Body of pancreas (tissue), 4 donors: Measurements from ENCODE around the gene PPL. TPM values are rescaled to one million over a fixed set of nuclear protein-coding genes. Genes with fewer than 3 reads are reported as not detected.
A peak's percentile ranks its signal among the peaks of the same experiment; 100 is the strongest.

Source experiments
- ATAC-seq: fragments of 150-250 bp; one replicate; pipeline ENCODE4 v1.9.1; 2016
- DNase-seq, 4 donors: peaks; one replicate each; pipeline ENCODE4 v3.0.0-alpha.2; 2019
- H3K27ac ChIP-seq, 4 donors: fragments of 200-600 bp; sonication (generic); 1 replicate in 3 of 4; 2 replicates in 1 of 4; pipeline versions ENCODE4 v1.5.1 to v1.6.1; 2016 to 2019; ENCODE audit warnings: mild to moderate bottlenecking in 1 of 4, mixed read lengths in 1 of 4, moderate library complexity in 1 of 4
- H3K27me3 ChIP-seq, 2 donors: fragments of 200-600 bp; sonication (generic); one replicate each; pipeline ENCODE4 v1.6.0; 2016; ENCODE audit warnings: mild to moderate bottlenecking in 1 of 2
- H3K36me3 ChIP-seq, 2 donors: fragments of 200-600 bp; sonication (generic); replicated peaks in 1 of 2; 2 replicates each; pipeline ENCODE4 v1.5.1; 2016; ENCODE audit warnings: low read depth in 2 of 2; ENCODE audit not compliant: insufficient read depth in 1 of 2
- H3K4me1 ChIP-seq: fragments of 200-600 bp; sonication (generic); one replicate; pipeline ENCODE4 v1.6.0; 2016
- H3K4me3 ChIP-seq, 2 donors: fragments of 200-600 bp; sonication (generic); 1 replicate in 1 of 2; 2 replicates in 1 of 2; pipeline ENCODE4 v1.5.1; 2016 to 2019
- H3K9me3 ChIP-seq, 3 donors: fragments of 200-600 bp; sonication (generic); 1 replicate in 2 of 3; 2 replicates in 1 of 3; pipeline ENCODE4 v1.5.1; 2016
- POLR2A ChIP-seq, 3 donors: fragments of 450-650 bp; IDR thresholded peaks; one replicate each; pipeline ENCODE4 v1.6.1; 2016; ENCODE audit warnings: antibody characterized with exemption in 3 of 3, mild to moderate bottlenecking in 2 of 3
- WGBS, 2 donors: methylation state at CpG; one replicate each; pipeline ENCODE4 v1.1.5; 2017; 5-methylcytosine and 5-hydroxymethylcytosine counted together
- intact Hi-C: fragments of 100-400 bp; cut with DNase I; formaldehyde crosslinking; loops from one replicate; pipeline ENCODE4 v1.15.1; 2023
- total RNA-seq, 2 donors: library from RNA; depleted of rRNA; stranded (reverse); fragments of >200 nt; gene quantifications; one replicate each; pipeline ENCODE4 v1.1.0, GENCODE V29; 2016
- TF ChIP-seq, protein P1 (sequence below), 7 experiments: fragments of 450-650 bp in 4 of 7; fragments of 200-600 bp in 3 of 7; sonication (generic) in 3 of 7; IDR thresholded peaks; one replicate each; pipeline ENCODE4 v1.5.1; 2016 to 2019; ENCODE audit warnings: antibody characterized with exemption in 7 of 7

Gene PPL, protein sequence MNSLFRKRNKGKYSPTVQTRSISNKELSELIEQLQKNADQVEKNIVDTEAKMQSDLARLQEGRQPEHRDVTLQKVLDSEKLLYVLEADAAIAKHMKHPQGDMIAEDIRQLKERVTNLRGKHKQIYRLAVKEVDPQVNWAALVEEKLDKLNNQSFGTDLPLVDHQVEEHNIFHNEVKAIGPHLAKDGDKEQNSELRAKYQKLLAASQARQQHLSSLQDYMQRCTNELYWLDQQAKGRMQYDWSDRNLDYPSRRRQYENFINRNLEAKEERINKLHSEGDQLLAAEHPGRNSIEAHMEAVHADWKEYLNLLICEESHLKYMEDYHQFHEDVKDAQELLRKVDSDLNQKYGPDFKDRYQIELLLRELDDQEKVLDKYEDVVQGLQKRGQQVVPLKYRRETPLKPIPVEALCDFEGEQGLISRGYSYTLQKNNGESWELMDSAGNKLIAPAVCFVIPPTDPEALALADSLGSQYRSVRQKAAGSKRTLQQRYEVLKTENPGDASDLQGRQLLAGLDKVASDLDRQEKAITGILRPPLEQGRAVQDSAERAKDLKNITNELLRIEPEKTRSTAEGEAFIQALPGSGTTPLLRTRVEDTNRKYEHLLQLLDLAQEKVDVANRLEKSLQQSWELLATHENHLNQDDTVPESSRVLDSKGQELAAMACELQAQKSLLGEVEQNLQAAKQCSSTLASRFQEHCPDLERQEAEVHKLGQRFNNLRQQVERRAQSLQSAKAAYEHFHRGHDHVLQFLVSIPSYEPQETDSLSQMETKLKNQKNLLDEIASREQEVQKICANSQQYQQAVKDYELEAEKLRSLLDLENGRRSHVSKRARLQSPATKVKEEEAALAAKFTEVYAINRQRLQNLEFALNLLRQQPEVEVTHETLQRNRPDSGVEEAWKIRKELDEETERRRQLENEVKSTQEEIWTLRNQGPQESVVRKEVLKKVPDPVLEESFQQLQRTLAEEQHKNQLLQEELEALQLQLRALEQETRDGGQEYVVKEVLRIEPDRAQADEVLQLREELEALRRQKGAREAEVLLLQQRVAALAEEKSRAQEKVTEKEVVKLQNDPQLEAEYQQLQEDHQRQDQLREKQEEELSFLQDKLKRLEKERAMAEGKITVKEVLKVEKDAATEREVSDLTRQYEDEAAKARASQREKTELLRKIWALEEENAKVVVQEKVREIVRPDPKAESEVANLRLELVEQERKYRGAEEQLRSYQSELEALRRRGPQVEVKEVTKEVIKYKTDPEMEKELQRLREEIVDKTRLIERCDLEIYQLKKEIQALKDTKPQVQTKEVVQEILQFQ (N-terminal part only)
- total RNA-seq: 10 to 100 TPM; 20.2 to 26.0 TPM

DNA sequence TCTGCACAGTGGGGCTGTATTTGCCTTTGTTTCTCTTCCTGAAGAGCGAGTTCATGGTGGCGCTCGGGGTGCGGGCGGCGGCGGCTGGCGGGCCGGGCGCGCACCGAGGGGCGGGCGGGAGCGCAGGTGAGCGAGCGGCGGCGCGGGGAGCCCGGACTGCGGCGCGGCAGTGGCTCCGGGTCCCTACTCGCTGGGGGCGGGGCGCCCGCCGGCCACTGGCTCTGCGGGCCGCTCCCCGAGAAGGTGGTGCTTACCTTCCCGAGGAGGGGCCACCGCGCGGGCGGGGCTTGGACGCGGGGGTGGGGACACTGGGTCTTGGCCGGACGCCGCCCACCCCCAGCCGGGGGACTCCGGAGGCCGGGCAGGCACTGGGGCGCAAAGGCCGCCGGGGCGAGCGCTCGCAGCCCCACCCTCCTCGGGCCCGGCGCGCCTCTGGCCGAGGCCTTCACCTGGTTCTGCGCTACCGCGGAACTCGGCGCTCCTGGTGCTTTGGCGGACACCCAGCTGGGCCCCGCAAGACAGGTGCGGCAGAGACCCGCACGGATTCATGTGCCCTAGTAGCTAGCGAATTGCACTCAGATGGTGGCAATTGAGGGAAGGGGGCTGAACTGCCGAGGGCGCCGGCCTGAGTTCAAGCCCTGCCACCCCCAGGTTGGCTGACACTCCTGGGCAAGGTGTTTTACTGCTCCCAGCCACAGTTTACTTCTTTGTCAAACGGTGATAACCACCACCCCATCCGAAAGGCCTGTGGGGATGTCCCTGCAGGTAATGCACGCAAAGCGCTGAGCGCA, at the start of gene PPL:
Gene PPL, minus strand, starts transcription at position 158 of the 791 bp plus-strand sequence. Its CDS starts 103 bp downstream, at position 55.
- 3% methylated on average over 73 of the region's 76 CpGs; no CpG with 5 or more reads in 1 of the 2 donors for WGBS, 2 donors
- peak; percentile 60 to 78 (median 71) for TF ChIP-seq POLR2A (IDR thresholded peaks at IDR 0.05)
- TF ChIP-seq, protein P1, sequence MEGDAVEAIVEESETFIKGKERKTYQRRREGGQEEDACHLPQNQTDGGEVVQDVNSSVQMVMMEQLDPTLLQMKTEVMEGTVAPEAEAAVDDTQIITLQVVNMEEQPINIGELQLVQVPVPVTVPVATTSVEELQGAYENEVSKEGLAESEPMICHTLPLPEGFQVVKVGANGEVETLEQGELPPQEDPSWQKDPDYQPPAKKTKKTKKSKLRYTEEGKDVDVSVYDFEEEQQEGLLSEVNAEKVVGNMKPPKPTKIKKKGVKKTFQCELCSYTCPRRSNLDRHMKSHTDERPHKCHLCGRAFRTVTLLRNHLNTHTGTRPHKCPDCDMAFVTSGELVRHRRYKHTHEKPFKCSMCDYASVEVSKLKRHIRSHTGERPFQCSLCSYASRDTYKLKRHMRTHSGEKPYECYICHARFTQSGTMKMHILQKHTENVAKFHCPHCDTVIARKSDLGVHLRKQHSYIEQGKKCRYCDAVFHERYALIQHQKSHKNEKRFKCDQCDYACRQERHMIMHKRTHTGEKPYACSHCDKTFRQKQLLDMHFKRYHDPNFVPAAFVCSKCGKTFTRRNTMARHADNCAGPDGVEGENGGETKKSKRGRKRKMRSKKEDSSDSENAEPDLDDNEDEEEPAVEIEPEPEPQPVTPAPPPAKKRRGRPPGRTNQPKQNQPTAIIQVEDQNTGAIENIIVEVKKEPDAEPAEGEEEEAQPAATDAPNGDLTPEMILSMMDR (IDR thresholded peaks at IDR 0.05): peak in 1 of 7 experiments; percentile 1

DNA sequence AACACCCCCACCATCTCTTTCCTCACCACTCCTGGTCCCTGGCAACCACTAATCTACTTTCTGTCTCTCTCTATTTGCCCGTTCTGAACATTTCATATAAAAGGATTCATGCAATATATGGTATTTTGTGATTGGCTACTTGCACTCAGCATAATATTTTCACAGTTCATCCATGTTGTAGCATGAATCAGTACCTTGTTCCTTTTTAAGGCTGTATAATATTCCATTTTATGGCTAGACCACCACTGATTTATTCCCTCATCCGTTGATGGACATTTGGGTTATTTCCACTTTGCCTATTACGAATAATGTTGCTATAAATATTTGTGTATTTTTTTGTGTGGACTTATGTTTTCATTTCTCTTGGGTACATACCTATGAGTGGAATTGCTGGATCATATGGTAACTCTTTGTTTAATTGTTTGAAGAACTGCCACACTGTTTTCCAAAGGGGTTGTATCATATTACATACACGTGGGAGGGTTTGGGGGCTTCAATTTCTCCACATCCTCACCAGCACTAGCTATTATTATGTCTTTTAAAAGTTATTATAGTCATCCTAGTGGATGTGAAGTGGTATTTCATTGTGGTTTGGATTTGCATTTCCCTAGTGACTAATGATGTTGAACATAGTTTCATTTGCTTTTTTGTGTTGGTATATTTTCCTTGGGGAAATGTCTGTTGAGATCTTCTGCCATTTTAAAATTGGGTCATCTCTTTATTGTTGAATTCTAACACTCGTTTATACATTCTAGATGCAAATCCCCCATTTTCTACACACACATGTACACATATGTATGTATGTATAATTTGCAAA, 47.4 kb upstream of the PPL start:
- Histone ChIP-seq H3K4me3 (no peak overlapping the region), H3K27ac (no peak overlapping the region), H3K36me3 (no peaks in the 10 kb centered on the region), H3K27me3 (peaks cover 0 to 3% of the 10 kb centered on the region in 2 donors), H3K4me1 (peaks cover 11% of the 10 kb centered on the region), H3K9me3 (no peaks in the 10 kb centered on the region)
- 53 to 63% methylated on average over 5 of the region's 5 CpGs for WGBS, 2 donors
- TF ChIP-seq, protein P1 (IDR thresholded peaks at IDR 0.05): no peak
- TF ChIP-seq POLR2A (IDR thresholded peaks at IDR 0.05): no peak
- intact Hi-C loops: no loop called here
- DNase-seq: no peak
- no peak for ATAC-seq

More for the DNA sequence above, at the start of gene PPL:
- no peaks in the 10 kb centered on the region for H3K27me3 ChIP-seq
- H3K27ac ChIP-seq: peak within 1 kb of the TSS; percentile 70 to 89 (median 81)
- DNase-seq (peak; percentile 96 to 98 (median 96)), ATAC-seq (peak; percentile 92)
- H3K4me1 ChIP-seq: peaks cover 42% of the 10 kb centered on the region
- H3K4me3 ChIP-seq: peak within 1 kb of the TSS; percentile 46 to 77
- no peaks in the 10 kb centered on the region for H3K36me3 ChIP-seq
- intact Hi-C loops: loop anchor here (10.0 kb wide), 1 partner anchor 82 kb away; no protein-coding TSS in a partner anchor
- H3K9me3 ChIP-seq: no peaks in the 10 kb centered on the region

DNA sequence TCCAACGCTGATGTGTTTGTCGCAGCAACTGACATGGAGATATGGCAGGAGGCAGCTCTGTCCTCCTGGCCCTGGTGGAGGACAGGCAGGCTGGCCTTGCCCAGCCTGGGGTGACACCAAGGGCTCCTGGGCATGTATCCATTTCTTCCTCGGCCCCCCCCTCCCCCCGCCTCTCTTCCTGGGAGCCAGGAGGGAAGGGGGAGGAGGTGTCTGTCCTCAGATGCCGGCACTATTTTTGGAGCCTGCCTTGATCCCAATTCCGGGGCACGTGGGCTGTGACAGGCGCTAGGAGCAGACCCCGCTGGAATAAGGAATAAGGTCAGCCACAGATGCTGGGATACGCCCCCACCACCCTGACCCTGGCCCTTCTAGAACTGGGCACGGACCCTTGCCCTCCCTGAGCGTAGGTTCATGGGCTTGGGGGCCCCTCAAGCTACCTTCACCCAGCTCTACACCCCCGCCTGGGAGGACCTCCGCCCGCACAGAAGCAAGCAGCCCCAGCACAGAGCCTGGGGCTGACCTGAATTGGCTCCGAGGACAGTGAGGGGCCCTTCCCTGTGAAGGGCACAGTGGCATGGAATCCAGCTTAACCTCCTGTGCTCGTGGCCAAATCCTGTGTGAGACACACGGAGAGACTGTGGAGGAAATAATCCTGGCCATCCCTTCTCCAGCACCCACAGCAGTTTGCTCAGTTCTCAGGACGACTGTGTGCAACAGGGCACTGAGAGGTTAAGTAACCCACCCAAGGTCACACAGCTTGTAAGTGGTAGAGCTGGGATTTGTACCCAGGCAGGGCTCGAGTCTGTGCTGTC, 45.3 kb upstream of the PPL start:
- ATAC-seq: no peak
- WGBS, 2 donors: 53 to 59% methylated on average over 5 to 18 of the region's 20 CpGs

More for the DNA sequence above, 45.3 kb upstream of the PPL start:
- intact Hi-C loops: no loop called here
- no peaks in the 10 kb centered on the region for H3K9me3 ChIP-seq
- no peak for DNase-seq
- TF ChIP-seq, protein P1 (IDR thresholded peaks at IDR 0.05): no peak
- no peak for TF ChIP-seq POLR2A (IDR thresholded peaks at IDR 0.05)
- no peak overlapping the region for H3K4me3 ChIP-seq
- H3K36me3 ChIP-seq: no peaks in the 10 kb centered on the region
- H3K27ac ChIP-seq: no peak overlapping the region
- H3K4me1 ChIP-seq: peaks cover 4% of the 10 kb centered on the region
- H3K27me3 ChIP-seq: no peaks in the 10 kb centered on the region
